Uterus (tissue), 2 donors: ENCODE results near the gene ATP8B3.

Experiments used
- POLR2A ChIP-seq, 2 donors: fragments of 450-650 bp; IDR thresholded peaks; one replicate each; pipeline ENCODE4 v1.6.1; 2016; ENCODE audit warnings: antibody characterized with exemption in 2 of 2, mild to moderate bottlenecking in 1 of 2, moderate library complexity in 1 of 2
- TF ChIP-seq, protein P1 (sequence below), 4 experiments: fragments of 200-600 bp in 2 of 4; fragments of 450-650 bp in 2 of 4; sonication (generic) in 2 of 4; IDR thresholded peaks; one replicate each; pipeline ENCODE4 v1.5.1; 2016 to 2019; ENCODE audit warnings: antibody characterized with exemption in 4 of 4, mild to moderate bottlenecking in 2 of 4, moderate library complexity in 1 of 4

DNA sequence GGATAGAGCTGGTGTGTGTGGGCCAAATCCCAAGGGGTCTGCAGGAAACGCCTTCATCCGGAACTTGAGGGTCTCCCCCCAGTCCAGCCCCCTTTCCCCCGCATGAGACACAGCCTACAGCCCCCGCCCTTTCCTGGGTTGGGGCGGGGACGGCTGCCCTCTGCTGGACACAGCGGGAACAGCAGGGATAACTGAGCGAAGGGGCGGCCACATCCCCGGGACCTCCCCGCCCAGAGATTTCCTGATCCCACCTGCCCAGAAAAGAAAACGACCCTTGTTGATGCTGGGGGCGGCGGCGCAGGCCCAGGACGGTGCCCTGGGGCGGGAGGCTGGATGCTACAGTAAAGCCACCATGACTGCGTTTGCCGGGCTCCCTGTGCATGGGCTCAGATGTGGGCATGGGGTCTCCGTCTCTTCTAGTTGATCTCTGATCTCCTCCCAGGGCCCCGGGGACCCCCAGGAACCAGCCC lies 44.6 kb downstream of the ATP8B3 start:
- no peak for TF ChIP-seq POLR2A (IDR thresholded peaks at IDR 0.05)
- TF ChIP-seq, protein P1, sequence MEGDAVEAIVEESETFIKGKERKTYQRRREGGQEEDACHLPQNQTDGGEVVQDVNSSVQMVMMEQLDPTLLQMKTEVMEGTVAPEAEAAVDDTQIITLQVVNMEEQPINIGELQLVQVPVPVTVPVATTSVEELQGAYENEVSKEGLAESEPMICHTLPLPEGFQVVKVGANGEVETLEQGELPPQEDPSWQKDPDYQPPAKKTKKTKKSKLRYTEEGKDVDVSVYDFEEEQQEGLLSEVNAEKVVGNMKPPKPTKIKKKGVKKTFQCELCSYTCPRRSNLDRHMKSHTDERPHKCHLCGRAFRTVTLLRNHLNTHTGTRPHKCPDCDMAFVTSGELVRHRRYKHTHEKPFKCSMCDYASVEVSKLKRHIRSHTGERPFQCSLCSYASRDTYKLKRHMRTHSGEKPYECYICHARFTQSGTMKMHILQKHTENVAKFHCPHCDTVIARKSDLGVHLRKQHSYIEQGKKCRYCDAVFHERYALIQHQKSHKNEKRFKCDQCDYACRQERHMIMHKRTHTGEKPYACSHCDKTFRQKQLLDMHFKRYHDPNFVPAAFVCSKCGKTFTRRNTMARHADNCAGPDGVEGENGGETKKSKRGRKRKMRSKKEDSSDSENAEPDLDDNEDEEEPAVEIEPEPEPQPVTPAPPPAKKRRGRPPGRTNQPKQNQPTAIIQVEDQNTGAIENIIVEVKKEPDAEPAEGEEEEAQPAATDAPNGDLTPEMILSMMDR (IDR thresholded peaks at IDR 0.05): peak; percentile 83 to 91 (median 83)
